Erythroblast (primary cell): ENCODE data around the gene WDPCP.

Experiments
- GATA1 ChIP-seq: IDR thresholded peaks from 2 replicates; pipeline ENCODE4 v1.6.1; 2011; ENCODE audit warnings: low read depth, mild to moderate bottlenecking, control low read depth, low read length, moderate library complexity
- POLR2A ChIP-seq: IDR thresholded peaks from 2 replicates; pipeline ENCODE4 v1.6.1; 2011; ENCODE audit warnings: mild to moderate bottlenecking, low read length

- TF ChIP-seq POLR2A (no peak), GATA1 (no peak)
These were observed 179.7 kb downstream of the WDPCP start for GRCh38 chr2:63408530-63408929.
